HG03378 (cell line): ENCODE results near the gene IL23R.
A peak's percentile ranks its signal among the peaks of the same experiment; 100 is the strongest.
"Not testable (repeated sequence)": the region's sequence is repeated elsewhere in the genome, so short reads cannot be mapped to it uniquely, and the experiment has no call there.

ENCODE experiments used
- ATAC-seq: cut with Tn5 transposase; IDR thresholded peaks from one replicate; pipeline ENCODE4 v1.9.1; 2021; ENCODE audit warnings: mild to moderate bottlenecking, moderate library complexity; ENCODE audit not compliant: unreplicated experiment

Gene IL23R

GRCh38 chr1:67166196-67166595 lies at the start of gene IL23R:
Gene IL23R (plus strand): TSS chr1:67166454. CDS start chr1:67168121, 1,667 bp downstream.
- peak; percentile 92 for ATAC-seq

DNA sequence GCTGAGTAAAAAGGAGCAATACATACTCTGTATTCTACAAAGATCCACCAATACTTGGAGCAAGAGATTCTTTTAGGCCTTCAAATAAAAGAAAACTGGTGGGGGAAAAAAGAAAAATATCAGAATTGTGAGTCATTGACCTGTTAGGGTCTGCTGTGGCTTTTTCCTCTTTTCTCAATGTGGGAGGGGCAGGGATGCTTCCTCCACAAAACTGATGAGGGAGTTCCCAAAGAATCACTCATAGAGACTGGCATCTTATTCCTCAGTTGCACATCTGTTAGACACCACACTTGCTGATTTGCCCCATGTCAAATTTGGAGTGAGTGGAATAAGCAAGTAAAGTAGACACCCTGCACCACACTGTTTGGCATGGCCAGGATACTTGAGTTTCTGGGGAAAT lies 48.1 kb upstream of the IL23R start:
- ATAC-seq, result no peak

DNA sequence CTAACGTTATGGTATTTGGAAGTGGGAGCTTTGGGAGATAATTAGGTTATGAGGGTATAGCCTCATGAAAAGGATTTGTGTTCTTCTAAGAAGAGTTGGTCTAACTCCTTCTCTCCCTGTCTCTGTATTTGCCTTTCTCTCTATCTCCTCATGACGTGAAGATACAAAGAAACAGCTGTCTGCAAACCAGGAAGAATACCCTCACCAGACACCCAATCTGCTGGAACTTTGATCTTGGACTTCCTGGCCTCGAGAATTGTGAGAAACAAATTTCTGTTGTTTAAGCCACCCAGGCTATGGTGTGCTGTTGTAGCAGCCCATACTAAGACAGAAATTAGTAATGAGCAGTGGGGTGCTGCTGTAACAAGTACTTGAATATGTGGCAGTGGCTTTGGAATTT lies 47.6 kb upstream of the IL23R start:
- no peak for ATAC-seq

- no peak for ATAC-seq
Observed at GRCh38 chr1:67120855-67121619, 45.2 kb upstream of the IL23R start.

GRCh38 chr1:67124455-67124854 lies 41.8 kb upstream of the IL23R start:
- ATAC-seq, result no peak

DNA sequence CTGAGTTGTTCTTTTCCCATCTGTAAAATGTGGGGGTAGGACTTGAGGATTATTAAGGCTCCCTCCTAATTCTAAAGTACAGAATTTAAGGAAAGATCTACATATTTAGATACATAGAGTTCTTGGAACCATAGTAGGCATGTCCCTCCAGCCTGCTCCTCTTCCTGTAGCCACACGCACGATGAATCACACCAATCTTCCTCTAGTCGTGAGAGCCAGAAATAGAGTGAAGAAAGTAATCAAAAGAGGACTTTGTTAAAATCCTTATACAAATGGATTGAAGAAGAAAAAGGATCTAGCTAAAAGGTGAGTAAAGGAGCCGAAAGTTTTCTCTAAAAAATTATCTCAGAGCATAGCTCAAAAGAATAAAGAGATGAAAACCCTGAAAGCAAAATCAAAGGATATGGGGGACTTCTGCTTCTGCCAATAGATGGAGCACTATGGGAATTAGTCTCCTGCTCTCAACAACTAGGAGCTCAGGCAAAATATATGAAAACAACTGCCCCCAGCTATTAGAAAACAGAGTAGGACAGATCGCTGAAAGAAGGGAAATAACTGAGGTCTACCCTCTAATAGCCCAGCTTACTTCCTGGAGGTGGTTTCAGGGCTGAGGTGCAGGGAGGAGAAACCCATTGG lies 40.0 kb upstream of the IL23R start:
- ATAC-seq, result no peak

DNA sequence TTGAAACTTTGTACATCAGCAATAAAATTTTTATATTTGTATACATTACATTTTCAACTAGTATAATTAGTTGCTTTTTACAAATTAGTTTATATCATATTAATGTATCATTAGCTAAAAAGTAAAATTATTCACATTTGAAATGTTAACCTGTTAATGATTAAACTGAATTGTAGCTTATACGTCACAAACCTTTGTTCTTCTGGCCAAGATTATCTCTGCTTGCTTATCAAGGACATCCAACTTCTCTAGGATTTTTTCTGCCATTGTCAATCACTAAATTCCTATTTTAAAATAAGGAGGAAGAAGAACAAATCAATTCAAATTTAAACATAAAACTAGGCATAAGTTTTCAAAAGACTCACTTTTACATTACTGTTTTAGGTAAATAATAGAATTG lies 39.3 kb upstream of the IL23R start:
- ATAC-seq, result no peak

GRCh38 chr1:67130673-67131072 lies 35.6 kb upstream of the IL23R start:
- no peak for ATAC-seq

GRCh38 chr1:67133177-67133576 lies 33.1 kb upstream of the IL23R start:
- no peak for ATAC-seq

DNA sequence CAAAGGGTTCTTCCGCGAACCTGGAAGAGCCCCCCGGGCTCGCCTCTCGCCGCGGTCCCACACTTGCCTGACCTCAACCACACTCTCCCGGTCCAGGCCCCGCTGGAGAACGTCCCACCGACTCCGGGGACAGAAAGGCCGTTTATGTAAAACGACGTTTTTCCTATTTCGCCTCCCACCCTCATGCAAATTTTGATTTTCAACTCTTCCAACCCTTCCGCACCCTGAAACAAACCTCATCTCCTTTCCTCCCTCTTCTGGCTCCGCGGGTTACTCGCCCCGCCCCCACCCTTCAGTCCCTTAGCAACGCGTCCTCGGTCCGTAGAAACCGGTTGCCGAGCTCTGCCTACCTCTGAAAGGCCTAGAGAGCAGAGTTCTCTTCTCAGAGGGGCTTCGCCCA lies 31.6 kb upstream of the IL23R start, which contains the start of gene C1orf141:
C1orf141 (minus strand) TSS at position 276 of the 400 bp plus-strand sequence. CDS start 7,730 bp downstream, outside the sequence.
- ATAC-seq, result no peak

GRCh38 chr1:67135354-67135753 lies 30.9 kb upstream of the IL23R start:
- no peak for ATAC-seq

- no peak for ATAC-seq
Observed at GRCh38 chr1:67137307-67137753, 28.9 kb upstream of the IL23R start.

GRCh38 chr1:67138813-67139499 lies 27.3 kb upstream of the IL23R start:
- ATAC-seq, result no peak

GRCh38 chr1:67140460-67140859 lies 25.8 kb upstream of the IL23R start:
- ATAC-seq, result no peak

GRCh38 chr1:67141832-67142231 lies 24.4 kb upstream of the IL23R start:
- not testable (repeated sequence) for ATAC-seq

DNA sequence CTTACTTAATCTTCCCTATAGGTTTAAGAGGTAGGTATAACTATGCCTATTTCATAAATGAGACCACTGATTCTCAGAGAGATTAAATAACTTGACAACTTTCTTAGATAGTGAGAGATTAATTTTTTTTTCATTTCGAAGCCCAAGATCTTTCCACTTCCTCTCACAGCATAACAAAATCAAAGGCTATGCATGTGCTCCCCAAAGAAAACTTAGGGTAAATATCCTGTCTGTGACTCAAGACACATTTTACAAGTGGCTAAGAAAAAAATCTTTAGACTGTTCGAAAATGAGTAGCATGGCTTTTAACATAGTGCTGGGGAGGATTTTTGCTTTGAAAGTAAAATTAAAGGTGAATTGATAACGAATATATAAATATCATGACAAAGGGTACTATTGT lies 23.3 kb upstream of the IL23R start:
- ATAC-seq, result no peak

- ATAC-seq, result no peak
Observed at GRCh38 chr1:67143966-67144365, 22.3 kb upstream of the IL23R start.

DNA sequence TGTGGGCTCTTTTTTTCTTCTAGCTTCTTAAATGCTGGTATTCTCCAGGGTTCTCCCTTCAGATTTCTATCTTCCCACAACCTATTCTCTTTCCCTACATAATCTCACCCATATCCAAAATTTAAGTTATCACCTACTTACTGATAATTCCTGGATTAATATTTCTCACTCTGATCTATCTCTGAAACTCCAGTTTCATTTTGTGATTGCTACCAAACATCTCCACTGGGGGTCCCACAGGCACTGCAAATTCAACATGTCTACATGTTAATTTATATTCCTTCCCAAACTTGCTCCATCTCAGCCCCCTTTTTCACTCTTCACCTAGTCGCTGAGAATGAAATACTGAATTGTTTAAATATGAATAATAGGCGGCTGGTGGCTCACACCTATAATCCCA lies 21.6 kb upstream of the IL23R start:
- no peak for ATAC-seq

GRCh38 chr1:67146101-67146500 lies 20.2 kb upstream of the IL23R start:
- no peak for ATAC-seq

GRCh38 chr1:67146539-67146938 lies 19.7 kb upstream of the IL23R start:
- ATAC-seq, result no peak

- ATAC-seq, result not testable (repeated sequence)
Observed at GRCh38 chr1:67147973-67148372, 18.3 kb upstream of the IL23R start.
